SK-N-SH (cell line): ENCODE data around the gene TIMM17B. TPM values are rescaled to one million over a fixed set of nuclear protein-coding genes. Genes with fewer than 3 reads are reported as not detected.

ENCODE experiments used
- CTCF ChIA-PET: fragments of 300-600, 350-600 bp; formaldehyde crosslinking; extraction: SDS; loops from one replicate; lab custom pipeline; 2021; lab: Yijun Ruan, JAX
- POLR2A ChIA-PET: fragments of 350-600 bp; sonication (Branson Sonifier 250); formaldehyde crosslinking; extraction: SDS; loops from one replicate; lab custom pipeline; 2020; ENCODE audit warnings: antibody characterized with exemption, inconsistent platforms; lab: Yijun Ruan, JAX
- DNase-seq: peaks from one replicate; pipeline ENCODE4 v3.0.0; 2012
- H2AFZ ChIP-seq: fragments of 200-600 bp; sonication (generic); 2 replicates; pipeline ENCODE4 v1.8.1; 2016; ENCODE audit warnings: antibody characterized with exemption, mild to moderate bottlenecking, low read depth
- H3F3A ChIP-seq: fragments of 200-600 bp; sonication (generic); replicated peaks from 2 replicates; pipeline ENCODE3; 2016; ENCODE audit warnings: antibody characterized with exemption, mild to moderate bottlenecking; ENCODE audit not compliant: insufficient read depth
- H3K27ac ChIP-seq, 2 experiments: fragments of 200-500 bp in 1 of 2; fragments of 200-600 bp in 1 of 2; sonication (Bioruptor generic) in 1 of 2; sonication (generic), shearing (Covaris generic) in 1 of 2; 2 replicates each; pipeline versions ENCODE4 v1.5.1 to v1.6.1; 2014 to 2016; ENCODE audit warnings: low read depth in 2 of 2, inconsistent platforms in 1 of 2, low read length in 1 of 2, mild to moderate bottlenecking in 1 of 2, mixed read lengths in 1 of 2
- H3K27me3 ChIP-seq: fragments of 200-600 bp; sonication (generic), shearing (Covaris generic); 2 replicates; pipeline ENCODE4 v1.6.1; 2016; ENCODE audit warnings: mixed run types; ENCODE audit not compliant: insufficient read depth
- H3K36me3 ChIP-seq, 2 experiments: fragments of 200-500 bp in 1 of 2; fragments of 200-600 bp in 1 of 2; sonication (Bioruptor generic) in 1 of 2; sonication (generic) in 1 of 2; replicated peaks in 1 of 2; 2 replicates each; pipeline versions ENCODE3 to v1.5.1; 2014 to 2016; ENCODE audit warnings: low read length in 1 of 2, mild to moderate bottlenecking in 1 of 2; ENCODE audit not compliant: insufficient read depth in 2 of 2, control insufficient read depth in 1 of 2
- H3K4me1 ChIP-seq, 2 experiments: fragments of 200-500 bp in 1 of 2; fragments of 200-600 bp in 1 of 2; sonication (Bioruptor generic) in 1 of 2; sonication (generic), shearing (Covaris generic) in 1 of 2; 2 replicates each; pipeline versions ENCODE4 v1.5.1 to v1.6.1; 2014 to 2016; ENCODE audit warnings: low read depth in 1 of 2, low read length in 1 of 2, mixed run types in 1 of 2; ENCODE audit not compliant: insufficient read depth in 2 of 2, control insufficient read depth in 1 of 2
- H3K4me2 ChIP-seq: fragments of 200-600 bp; sonication (generic), shearing (Covaris generic); 2 replicates; pipeline ENCODE4 v1.6.1; 2017; ENCODE audit warnings: mixed run types
- H3K4me3 ChIP-seq, 2 experiments: fragments of 200-500 bp in 1 of 2; fragments of 200-600 bp in 1 of 2; sonication (Bioruptor generic) in 1 of 2; sonication (generic), shearing (Covaris generic) in 1 of 2; 2 replicates each; pipeline versions ENCODE4 v1.5.1 to v1.8.1; 2014 to 2016; ENCODE audit warnings: low read depth in 2 of 2, inconsistent platforms in 1 of 2, low read length in 1 of 2, mild to moderate bottlenecking in 1 of 2, mixed read lengths in 1 of 2, moderate library complexity in 1 of 2
- H3K79me2 ChIP-seq: fragments of 200-600 bp; sonication (generic); 2 replicates; pipeline ENCODE4 v1.8.1; 2017; ENCODE audit warnings: mild to moderate bottlenecking; ENCODE audit not compliant: insufficient read depth
- H3K9ac ChIP-seq: fragments of 200-600 bp; sonication (generic); 2 replicates; pipeline ENCODE4 v1.6.1; 2017; ENCODE audit warnings: mixed run types
- H3K9me2 ChIP-seq: fragments of 200-600 bp; sonication (generic); 2 replicates; pipeline ENCODE4 v1.6.1; 2017; ENCODE audit warnings: mixed run types
- H3K9me3 ChIP-seq: fragments of 200-600 bp; sonication (generic); 2 replicates; pipeline ENCODE4 v1.6.1; 2017; ENCODE audit warnings: mixed run types, mild to moderate bottlenecking, moderate library complexity
- H4K20me1 ChIP-seq: fragments of 200-600 bp; sonication (generic); 2 replicates; pipeline ENCODE4 v1.6.1; 2017; ENCODE audit warnings: mild to moderate bottlenecking, mixed run types; ENCODE audit not compliant: insufficient read depth
- CHD2 ChIP-seq: fragments of 150-350 bp; IDR thresholded peaks from 2 replicates; pipeline ENCODE4 v1.6.1; 2018; ENCODE audit warnings: low read length; ENCODE audit not compliant: partially characterized antibody
- ELF1 ChIP-seq: IDR thresholded peaks from 2 replicates; pipeline ENCODE4 v1.4.0; 2012
- EP300 ChIP-seq, 2 experiments: IDR thresholded peaks; 2 replicates each; pipeline versions ENCODE4 v1.4.0 to v1.6.1; 2012; ENCODE audit warnings: borderline replicate concordance in 1 of 2, low read depth in 1 of 2, low read length in 1 of 2
- EZH2phosphoT487 ChIP-seq: fragments of 200-600 bp; sonication (generic); IDR thresholded peaks from 2 replicates; pipeline ENCODE4 v1.6.1; 2017; ENCODE audit warnings: low read depth, mixed run types, mild to moderate bottlenecking, antibody characterized with exemption, moderate library complexity, borderline replicate concordance
- FOXJ3 ChIP-seq: sonication (generic); formaldehyde crosslinking; IDR thresholded peaks from 2 replicates; pipeline ENCODE4 v1.5.1; 2020; ENCODE audit warnings: mild to moderate bottlenecking, missing genetic modification reagents
- FOXM1 ChIP-seq: IDR thresholded peaks from 2 replicates; pipeline ENCODE4 v1.4.0; 2012; ENCODE audit warnings: low read depth, mild to moderate bottlenecking
- GABPA ChIP-seq: IDR thresholded peaks from 2 replicates; pipeline ENCODE4 v1.4.0; 2012; ENCODE audit warnings: low read depth, mild to moderate bottlenecking
- JUND ChIP-seq: IDR thresholded peaks from 2 replicates; pipeline ENCODE4 v1.4.0; 2012
- MEF2A ChIP-seq: IDR thresholded peaks from 2 replicates; pipeline ENCODE4 v1.4.0; 2012; ENCODE audit warnings: low read depth, borderline replicate concordance
- MXI1 ChIP-seq: IDR thresholded peaks from 2 replicates; pipeline ENCODE4 v1.6.1; 2012; ENCODE audit warnings: mild to moderate bottlenecking, low read depth, low read length, improper control_type of control experiment
- NRF1 ChIP-seq: IDR thresholded peaks from 2 replicates; pipeline ENCODE4 v1.6.1; 2012; ENCODE audit warnings: low read depth, mild to moderate bottlenecking, low read length
- POLR2AphosphoS5 ChIP-seq: IDR thresholded peaks from 2 replicates; pipeline ENCODE4 v1.6.1; 2012; ENCODE audit warnings: low read depth, low read length
- RAD21 ChIP-seq: IDR thresholded peaks from 2 replicates; pipeline ENCODE4 v1.6.1; 2012; ENCODE audit warnings: mild to moderate bottlenecking, low read length
- RCOR1 ChIP-seq: fragments of 150-350 bp; IDR thresholded peaks from 2 replicates; pipeline ENCODE4 v1.6.1; 2017; ENCODE audit warnings: antibody characterized with exemption, low read length
- RFX5 ChIP-seq: IDR thresholded peaks from 2 replicates; pipeline ENCODE4 v1.6.1; 2012; ENCODE audit warnings: mild to moderate bottlenecking, improper control_type of control experiment, low read length
- RXRA ChIP-seq: IDR thresholded peaks from 2 replicates; pipeline ENCODE4 v1.4.0; 2012; ENCODE audit warnings: low read depth, mild to moderate bottlenecking, borderline replicate concordance
- SIN3A ChIP-seq: IDR thresholded peaks from 2 replicates; pipeline ENCODE4 v1.6.1; 2012; ENCODE audit warnings: low read depth, mild to moderate bottlenecking, low read length, moderate library complexity, borderline replicate concordance
- SMC3 ChIP-seq: IDR thresholded peaks from 2 replicates; pipeline ENCODE4 v1.6.1; 2012; ENCODE audit warnings: low read depth, low read length, improper control_type of control experiment
- TAF1 ChIP-seq: IDR thresholded peaks from 2 replicates; pipeline ENCODE4 v1.6.1; 2012; ENCODE audit warnings: low read depth, mild to moderate bottlenecking, low read length, moderate library complexity, borderline replicate concordance
- TCF12 ChIP-seq: IDR thresholded peaks from 2 replicates; pipeline ENCODE4 v1.4.0; 2012
- YY1 ChIP-seq: IDR thresholded peaks from 2 replicates; pipeline ENCODE4 v1.4.0; 2012; ENCODE audit warnings: low read depth, mild to moderate bottlenecking
- WGBS: methylation state at CpG from one replicate; pipeline ENCODE4 v1.1.6; 2017; ENCODE audit warnings: low lambda C conversion rate; 5-methylcytosine and 5-hydroxymethylcytosine counted together
- polyA plus RNA-seq, 3 experiments: library from polyadenylated mRNA; depleted of rRNA; stranded (reverse); fragments of >200 nt; gene quantifications; 2 replicates each; pipeline ENCODE4 v1.2.3, GENCODE V29; 2012
- TF ChIP-seq, protein P1 (sequence below): fragments of 200-600 bp; sonication (generic); IDR thresholded peaks from 2 replicates; pipeline ENCODE4 v1.6.1; 2017; ENCODE audit warnings: antibody characterized with exemption, mild to moderate bottlenecking, moderate library complexity
- TF ChIP-seq, protein P2 (sequence below): fragments of 150-350 bp; IDR thresholded peaks from 2 replicates; pipeline ENCODE4 v1.6.1; 2017; ENCODE audit warnings: antibody characterized with exemption, low read length, low read depth, borderline replicate concordance
- TF ChIP-seq, protein P3 (sequence below): IDR thresholded peaks from 2 replicates; pipeline ENCODE4 v1.4.0; 2012; ENCODE audit warnings: low read depth, borderline replicate concordance
- TF ChIP-seq, protein P4 (sequence below): IDR thresholded peaks from 2 replicates; pipeline ENCODE4; 2012

Gene TIMM17B
- 81.0 and 87.0 TPM in 2 replicates for polyA plus RNA-seq (2012; rRNA removed)
- polyA plus RNA-seq (2012; cell fraction: cytosol; rRNA removed), result 43.9 and 59.3 TPM in 2 replicates
- 59.3 and 62.7 TPM in 2 replicates for polyA plus RNA-seq (2012; cell fraction: nucleus; rRNA removed)

DNA sequence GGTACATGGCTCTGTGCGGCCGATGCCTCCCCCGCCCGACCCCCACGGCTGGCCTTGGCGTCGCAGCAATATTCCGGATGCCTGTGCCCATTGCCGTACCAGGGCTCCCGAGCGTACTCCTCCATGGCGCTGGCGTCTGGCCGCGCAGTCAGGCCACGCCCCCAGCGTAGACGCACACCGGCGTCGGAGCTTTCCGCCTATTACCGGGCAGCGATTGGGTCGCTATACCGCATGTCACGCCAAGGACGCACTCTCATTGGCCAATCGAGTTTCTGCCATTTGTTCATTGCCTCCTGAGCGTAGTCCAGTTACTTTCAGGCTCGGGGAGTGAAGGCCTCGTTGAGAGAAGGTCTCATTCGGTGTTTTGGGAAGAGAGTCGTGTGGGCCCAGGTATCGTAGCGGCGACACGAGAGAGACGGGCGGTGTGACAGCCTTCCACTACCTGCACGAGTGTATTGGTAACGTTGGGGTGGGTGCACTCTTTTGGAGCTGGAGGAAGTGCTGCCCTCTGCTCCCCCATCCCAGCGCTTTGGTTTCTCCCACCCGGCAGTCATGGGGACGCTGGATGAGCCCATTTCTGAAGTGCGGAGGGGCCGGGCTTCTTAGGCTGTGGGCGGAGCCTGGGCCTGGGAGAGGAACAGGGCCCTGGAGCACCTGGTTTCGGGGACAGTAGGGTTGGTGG is at the start of gene TIMM17B, which contains the start of gene PQBP1:
Gene TIMM17B (minus strand): TSS at position 144 of the 682 bp plus-strand sequence. CDS start 19 bp downstream, at position 125.
Gene PQBP1 (plus strand): TSS at position 306 of the 682 bp plus-strand sequence. CDS start 580 bp downstream, outside the sequence.
- ChIA-PET CTCF (interaction anchor here (0.8 to 1.7 kb wide), 4 partner anchors 14 to 220 kb away, joined by 3 to 8 read pairs (median 4); partner anchors contain the start of gene SLC35A2), POLR2A (interaction anchor here (0.7 to 1.3 kb wide), 5 partner anchors 14 to 300 kb away, joined by 3 to 6 read pairs (median 4); partner anchors contain the start of genes GRIPAP1 and PCSK1N)
- Histone ChIP-seq H3K9me2 (no peaks in the 10 kb centered on the region), H3K4me3 (peak within 1 kb of the TSS; percentile 65 to 74), H3K36me3 (peaks cover 0 to 9% of the 10 kb centered on the region in 2 experiments), H4K20me1 (peaks cover 4% of the 10 kb centered on the region; the same call in 1 of the 2 replicates), H2AFZ (peak within 1 kb of the TSS; percentile 23; the same call in 1 of the 2 replicates), H3K4me2 (peak within 1 kb of the TSS; percentile 85), H3K4me1 (peaks cover 0 to 4% of the 10 kb centered on the region in 2 experiments; a peak in 1 of 4 replicates), H3K79me2 (peaks cover 25% of the 10 kb centered on the region), H3K27ac (peak within 1 kb of the TSS; percentile 90), H3K9ac (peak within 1 kb of the TSS; percentile 83), H3K9me3 (no peaks in the 10 kb centered on the region), H3F3A (no peaks in the 10 kb centered on the region), H3K27me3 (no peaks in the 10 kb centered on the region)
- DNase-seq, result peak; percentile 82
- TF ChIP-seq MXI1 (no peak; the same call in 1 of the 2 replicates), SMC3 (no peak), NRF1 (no peak), TCF12 (no peak), JUND (no peak), CHD2 (no peak), EP300 (IDR thresholded peaks at IDR 0.05; ENCODE audit: borderline replicate concordance in 1 of 2, low read depth in 1 of 2, low read length in 1 of 2) (no peak), RFX5 (peak; percentile 91), TAF1 (no peak), GABPA (no peak), MEF2A (no peak), RAD21 (0 out of 2 replicates have a peak, but pooled peaks have one; percentile 2), FOXM1 (no peak), EZH2phosphoT487 (no peak), ELF1 (no peak), RCOR1 (no peak), SIN3A (no peak), POLR2AphosphoS5 (peak; percentile 85), YY1 (peak; percentile 34; the same call in 1 of the 2 replicates), RXRA (no peak), FOXJ3 (CRISPR knock-in tag) (0 out of 2 replicates have a peak, but pooled peaks have one; percentile 31)
- TF ChIP-seq, protein P1, sequence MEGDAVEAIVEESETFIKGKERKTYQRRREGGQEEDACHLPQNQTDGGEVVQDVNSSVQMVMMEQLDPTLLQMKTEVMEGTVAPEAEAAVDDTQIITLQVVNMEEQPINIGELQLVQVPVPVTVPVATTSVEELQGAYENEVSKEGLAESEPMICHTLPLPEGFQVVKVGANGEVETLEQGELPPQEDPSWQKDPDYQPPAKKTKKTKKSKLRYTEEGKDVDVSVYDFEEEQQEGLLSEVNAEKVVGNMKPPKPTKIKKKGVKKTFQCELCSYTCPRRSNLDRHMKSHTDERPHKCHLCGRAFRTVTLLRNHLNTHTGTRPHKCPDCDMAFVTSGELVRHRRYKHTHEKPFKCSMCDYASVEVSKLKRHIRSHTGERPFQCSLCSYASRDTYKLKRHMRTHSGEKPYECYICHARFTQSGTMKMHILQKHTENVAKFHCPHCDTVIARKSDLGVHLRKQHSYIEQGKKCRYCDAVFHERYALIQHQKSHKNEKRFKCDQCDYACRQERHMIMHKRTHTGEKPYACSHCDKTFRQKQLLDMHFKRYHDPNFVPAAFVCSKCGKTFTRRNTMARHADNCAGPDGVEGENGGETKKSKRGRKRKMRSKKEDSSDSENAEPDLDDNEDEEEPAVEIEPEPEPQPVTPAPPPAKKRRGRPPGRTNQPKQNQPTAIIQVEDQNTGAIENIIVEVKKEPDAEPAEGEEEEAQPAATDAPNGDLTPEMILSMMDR, result no peak
- TF ChIP-seq, protein P2, sequence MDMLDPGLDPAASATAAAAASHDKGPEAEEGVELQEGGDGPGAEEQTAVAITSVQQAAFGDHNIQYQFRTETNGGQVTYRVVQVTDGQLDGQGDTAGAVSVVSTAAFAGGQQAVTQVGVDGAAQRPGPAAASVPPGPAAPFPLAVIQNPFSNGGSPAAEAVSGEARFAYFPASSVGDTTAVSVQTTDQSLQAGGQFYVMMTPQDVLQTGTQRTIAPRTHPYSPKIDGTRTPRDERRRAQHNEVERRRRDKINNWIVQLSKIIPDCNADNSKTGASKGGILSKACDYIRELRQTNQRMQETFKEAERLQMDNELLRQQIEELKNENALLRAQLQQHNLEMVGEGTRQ, result no peak
- TF ChIP-seq, protein P3, sequence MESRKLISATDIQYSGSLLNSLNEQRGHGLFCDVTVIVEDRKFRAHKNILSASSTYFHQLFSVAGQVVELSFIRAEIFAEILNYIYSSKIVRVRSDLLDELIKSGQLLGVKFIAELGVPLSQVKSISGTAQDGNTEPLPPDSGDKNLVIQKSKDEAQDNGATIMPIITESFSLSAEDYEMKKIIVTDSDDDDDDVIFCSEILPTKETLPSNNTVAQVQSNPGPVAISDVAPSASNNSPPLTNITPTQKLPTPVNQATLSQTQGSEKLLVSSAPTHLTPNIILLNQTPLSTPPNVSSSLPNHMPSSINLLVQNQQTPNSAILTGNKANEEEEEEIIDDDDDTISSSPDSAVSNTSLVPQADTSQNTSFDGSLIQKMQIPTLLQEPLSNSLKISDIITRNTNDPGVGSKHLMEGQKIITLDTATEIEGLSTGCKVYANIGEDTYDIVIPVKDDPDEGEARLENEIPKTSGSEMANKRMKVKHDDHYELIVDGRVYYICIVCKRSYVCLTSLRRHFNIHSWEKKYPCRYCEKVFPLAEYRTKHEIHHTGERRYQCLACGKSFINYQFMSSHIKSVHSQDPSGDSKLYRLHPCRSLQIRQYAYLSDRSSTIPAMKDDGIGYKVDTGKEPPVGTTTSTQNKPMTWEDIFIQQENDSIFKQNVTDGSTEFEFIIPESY, result no peak
- TF ChIP-seq, protein P4, sequence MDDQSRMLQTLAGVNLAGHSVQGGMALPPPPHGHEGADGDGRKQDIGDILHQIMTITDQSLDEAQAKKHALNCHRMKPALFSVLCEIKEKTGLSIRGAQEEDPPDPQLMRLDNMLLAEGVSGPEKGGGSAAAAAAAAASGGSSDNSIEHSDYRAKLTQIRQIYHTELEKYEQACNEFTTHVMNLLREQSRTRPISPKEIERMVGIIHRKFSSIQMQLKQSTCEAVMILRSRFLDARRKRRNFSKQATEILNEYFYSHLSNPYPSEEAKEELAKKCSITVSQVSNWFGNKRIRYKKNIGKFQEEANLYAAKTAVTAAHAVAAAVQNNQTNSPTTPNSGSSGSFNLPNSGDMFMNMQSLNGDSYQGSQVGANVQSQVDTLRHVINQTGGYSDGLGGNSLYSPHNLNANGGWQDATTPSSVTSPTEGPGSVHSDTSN, result peak; percentile 86
- WGBS, result 37% methylated on average over 37 of the region's 49 CpGs
